Hepatocyte (in vitro differentiated cells): ENCODE results near the gene LYZL2.

Experiments
- CTCF ChIP-seq: fragments of 200-600 bp; sonication (generic); IDR thresholded peaks from 2 replicates; pipeline ENCODE4 v1.5.1; 2016; ENCODE audit warnings: antibody characterized with exemption, mild to moderate bottlenecking; ENCODE audit not compliant: poor library complexity
- EZH2phosphoT487 ChIP-seq: fragments of 200-600 bp; sonication (generic); IDR thresholded peaks from one replicate; pipeline ENCODE4 v1.6.1; 2018; ENCODE audit warnings: antibody characterized with exemption, mild to moderate bottlenecking, low read depth, moderate library complexity; ENCODE audit not compliant: unreplicated experiment, severe bottlenecking

GRCh38 chr10:30637881-30638467 is 8.4 kb upstream of the LYZL2 start:
- TF ChIP-seq CTCF (no peak), EZH2phosphoT487 (no peak)
